GM12892 (cell line): Measurements from ENCODE around the gene SSX4.
"Not testable (repeated sequence)": the region's sequence is repeated elsewhere in the genome, so short reads cannot be mapped to it uniquely, and the experiment has no call there.

Experiments
- POLR2A ChIP-seq: IDR thresholded peaks from 2 replicates; pipeline ENCODE4 v1.6.1; 2011; ENCODE audit warnings: low read depth, low read length, control low read depth
- TAF1 ChIP-seq: IDR thresholded peaks from 2 replicates; pipeline ENCODE4 v1.6.1; 2011; ENCODE audit warnings: low read depth, mild to moderate bottlenecking, control low read depth, low read length, borderline replicate concordance

DNA sequence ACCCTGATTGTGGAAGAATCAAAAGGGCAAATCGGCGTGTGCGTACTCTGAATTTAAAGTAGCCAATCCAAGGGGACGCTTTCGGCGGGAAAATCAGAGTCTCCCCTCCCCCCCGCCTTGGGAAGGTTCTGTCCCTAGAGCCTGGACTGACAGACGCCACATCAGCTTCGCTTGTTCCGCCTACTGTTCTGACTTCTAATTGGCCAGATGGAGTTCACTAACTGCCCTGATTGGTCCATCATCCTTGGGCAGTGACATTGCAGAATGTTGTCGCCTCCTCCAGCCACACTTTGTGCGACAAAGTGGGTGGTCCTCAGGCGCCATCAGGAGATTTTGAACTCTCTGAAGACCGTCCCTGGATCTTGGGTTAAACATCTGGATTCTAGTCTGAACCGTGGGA is 28.5 kb downstream of the SSX4 start, which contains the start of gene SSX4B:
- TF ChIP-seq TAF1, POLR2A: not testable (repeated sequence)
